ENCODE measurements around the gene ZFYVE9. TPM values are rescaled to one million over a fixed set of nuclear protein-coding genes. Genes with fewer than 3 reads are reported as not detected.

Gene ZFYVE9
- total RNA-seq, 4 donors from 2014 or later, result 22.8 to 37.0 (median 28.2) TPM

DNA sequence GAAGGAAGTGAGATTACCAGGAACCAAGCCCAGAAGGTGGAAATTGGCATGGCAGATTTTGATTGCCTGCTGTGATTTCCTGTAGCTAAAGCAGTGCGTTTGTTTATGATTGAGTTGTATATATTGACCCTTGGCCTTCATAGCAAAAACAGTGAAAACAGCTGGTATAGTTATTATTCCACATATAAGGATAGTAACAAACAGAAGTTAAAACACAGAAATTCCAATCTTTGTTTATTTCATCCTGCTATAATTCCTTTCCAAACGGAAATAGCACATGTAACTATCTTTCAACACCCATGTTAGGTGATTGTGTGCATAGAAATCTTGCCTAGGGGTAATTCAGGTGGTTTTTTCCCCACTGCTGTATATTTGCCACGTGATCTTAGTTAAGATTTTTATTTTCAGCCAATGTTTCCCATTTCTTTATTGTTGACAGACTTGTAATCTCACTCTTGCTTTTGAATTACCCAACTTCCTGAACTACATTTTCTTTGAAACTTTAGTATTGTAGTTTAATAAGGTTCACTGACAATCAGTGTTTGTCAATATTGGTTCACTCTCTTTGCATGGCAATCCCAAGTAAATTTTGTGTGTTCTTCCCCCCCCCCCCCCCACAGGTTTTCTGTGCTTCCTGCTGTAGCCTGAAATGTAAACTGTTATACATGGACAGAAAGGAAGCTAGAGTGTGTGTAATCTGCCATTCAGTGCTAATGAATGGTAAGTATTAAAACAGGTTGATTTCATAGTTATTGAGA is 121.4 kb downstream of the ZFYVE9 start:
- Histone ChIP-seq H3K27ac (peak overlapping the region; percentile 0 to 43 (median 40)), H3K4me1 (peaks cover 0 to 12% (median 0%) of the 10 kb centered on the region in 4 donors), H3K4me3 (no peak overlapping the region), H3K9me3 (no peaks in the 10 kb centered on the region), H3K27me3 (no peaks in the 10 kb centered on the region), H3K36me3 (peaks cover 0 to 5% (median 2%) of the 10 kb centered on the region in 4 donors)
- TF ChIP-seq POLR2AphosphoS5 (IDR thresholded peaks at IDR 0.05), result no peak
- no peak for TF ChIP-seq EP300 (IDR thresholded peaks at IDR 0.05; ENCODE audit: low read depth)
- TF ChIP-seq POLR2A (IDR thresholded peaks at IDR 0.05), result no peak
- TF ChIP-seq, protein P1, sequence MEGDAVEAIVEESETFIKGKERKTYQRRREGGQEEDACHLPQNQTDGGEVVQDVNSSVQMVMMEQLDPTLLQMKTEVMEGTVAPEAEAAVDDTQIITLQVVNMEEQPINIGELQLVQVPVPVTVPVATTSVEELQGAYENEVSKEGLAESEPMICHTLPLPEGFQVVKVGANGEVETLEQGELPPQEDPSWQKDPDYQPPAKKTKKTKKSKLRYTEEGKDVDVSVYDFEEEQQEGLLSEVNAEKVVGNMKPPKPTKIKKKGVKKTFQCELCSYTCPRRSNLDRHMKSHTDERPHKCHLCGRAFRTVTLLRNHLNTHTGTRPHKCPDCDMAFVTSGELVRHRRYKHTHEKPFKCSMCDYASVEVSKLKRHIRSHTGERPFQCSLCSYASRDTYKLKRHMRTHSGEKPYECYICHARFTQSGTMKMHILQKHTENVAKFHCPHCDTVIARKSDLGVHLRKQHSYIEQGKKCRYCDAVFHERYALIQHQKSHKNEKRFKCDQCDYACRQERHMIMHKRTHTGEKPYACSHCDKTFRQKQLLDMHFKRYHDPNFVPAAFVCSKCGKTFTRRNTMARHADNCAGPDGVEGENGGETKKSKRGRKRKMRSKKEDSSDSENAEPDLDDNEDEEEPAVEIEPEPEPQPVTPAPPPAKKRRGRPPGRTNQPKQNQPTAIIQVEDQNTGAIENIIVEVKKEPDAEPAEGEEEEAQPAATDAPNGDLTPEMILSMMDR (IDR thresholded peaks at IDR 0.05), result no peak
- intact Hi-C loops (cut with DNase I; ENCODE audit: low total_unique reads), result no loop called here
- DNase-seq, result peak; percentile 13
- in situ Hi-C loops (cut with MboI; ENCODE audit: low pct_ligation_motif_present in 1 of 4, low pct_unique_long_range_greater_than_20kb in 1 of 4, low sequenced_read_pairs in 3 of 4), result no loop called here
- 26 to 32% methylated on average over 3 of the region's 3 CpGs for WGBS, 2 donors (ENCODE audit: low coverage in 1 of 2)

DNA sequence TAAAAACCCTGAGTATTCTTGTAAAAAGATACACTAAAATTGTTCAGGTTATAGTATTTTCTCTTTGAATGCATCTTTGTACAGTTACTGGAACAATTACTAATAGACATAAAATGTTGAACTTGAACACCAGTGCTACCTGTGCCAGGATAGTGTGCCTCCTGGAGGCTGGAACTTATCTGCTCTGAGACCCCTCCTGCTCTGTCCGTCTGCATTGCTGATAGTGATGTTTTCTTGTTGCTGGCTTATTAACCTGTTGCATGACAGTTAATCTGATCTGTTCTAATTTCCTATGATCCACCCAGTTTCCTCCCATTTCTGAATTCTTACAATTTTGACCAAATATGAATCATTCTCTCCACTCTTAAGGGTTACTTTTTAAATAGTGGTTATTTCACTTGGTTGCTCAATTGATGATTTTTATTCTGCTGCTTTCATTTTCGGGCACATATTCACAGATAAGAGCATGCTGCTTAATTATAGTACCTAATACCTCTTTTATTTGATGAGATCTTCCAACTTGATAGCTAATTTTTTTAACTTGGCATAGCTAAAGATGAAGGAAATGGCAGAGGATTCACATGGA is 122.7 kb downstream of the ZFYVE9 start:
- H3K36me3 ChIP-seq, result peaks cover 0 to 10% (median 3%) of the 10 kb centered on the region in 4 donors
- TF ChIP-seq, protein P1 (IDR thresholded peaks at IDR 0.05), result no peak
- peaks cover 0 to 12% (median 0%) of the 10 kb centered on the region in 4 donors for H3K4me1 ChIP-seq
- DNase-seq, result no peak
- no peak overlapping the region for H3K4me3 ChIP-seq
- H3K27me3 ChIP-seq, result no peaks in the 10 kb centered on the region
- no peaks in the 10 kb centered on the region for H3K9me3 ChIP-seq
- in situ Hi-C loops (cut with MboI; ENCODE audit: low pct_ligation_motif_present in 1 of 4, low pct_unique_long_range_greater_than_20kb in 1 of 4, low sequenced_read_pairs in 3 of 4), result no loop called here
- intact Hi-C loops (cut with DNase I; ENCODE audit: low total_unique reads), result no loop called here
- 75 to 81% methylated on average over 2 of the region's 2 CpGs for WGBS, 2 donors (ENCODE audit: low coverage in 1 of 2)
- H3K27ac ChIP-seq, result no peak overlapping the region

DNA sequence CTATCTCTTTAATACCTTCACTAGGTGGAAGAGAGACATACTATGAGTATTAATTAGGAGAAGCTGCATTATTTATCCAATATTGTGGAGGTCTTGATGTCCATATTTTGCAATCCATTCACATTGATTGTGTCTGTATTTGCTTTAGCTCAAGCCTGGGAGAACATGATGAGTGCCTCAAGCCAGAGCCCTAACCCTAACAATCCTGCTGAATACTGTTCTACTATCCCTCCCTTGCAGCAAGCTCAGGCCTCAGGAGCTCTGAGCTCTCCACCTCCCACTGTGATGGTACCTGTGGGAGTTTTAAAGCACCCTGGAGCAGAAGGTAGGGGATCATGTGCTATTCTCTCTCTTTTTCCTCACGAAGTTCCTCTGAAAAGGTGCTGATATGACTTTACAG is 124.6 kb downstream of the ZFYVE9 start:
- in situ Hi-C loops (cut with MboI; ENCODE audit: low pct_ligation_motif_present in 1 of 4, low pct_unique_long_range_greater_than_20kb in 1 of 4, low sequenced_read_pairs in 3 of 4), result no loop called here
- H3K27me3 ChIP-seq, result no peaks in the 10 kb centered on the region
- peaks cover 0 to 12% (median 0%) of the 10 kb centered on the region in 4 donors for H3K4me1 ChIP-seq
- H3K36me3 ChIP-seq, result peaks cover 0 to 10% (median 3%) of the 10 kb centered on the region in 4 donors
- TF ChIP-seq, protein P1 (IDR thresholded peaks at IDR 0.05), result no peak
- TF ChIP-seq EP300 (IDR thresholded peaks at IDR 0.05; ENCODE audit: low read depth), result no peak
- TF ChIP-seq POLR2AphosphoS5 (IDR thresholded peaks at IDR 0.05), result no peak
- TF ChIP-seq POLR2A (IDR thresholded peaks at IDR 0.05), result no peak
- no peak for DNase-seq
- no peaks in the 10 kb centered on the region for H3K9me3 ChIP-seq
- H3K27ac ChIP-seq, result no peak overlapping the region
- intact Hi-C loops (cut with DNase I; ENCODE audit: low total_unique reads), result no loop called here
- WGBS, 2 donors (ENCODE audit: low coverage in 1 of 2), result 83 to 95% methylated on average over 1 of the region's 1 CpG
- no peak overlapping the region for H3K4me3 ChIP-seq

DNA sequence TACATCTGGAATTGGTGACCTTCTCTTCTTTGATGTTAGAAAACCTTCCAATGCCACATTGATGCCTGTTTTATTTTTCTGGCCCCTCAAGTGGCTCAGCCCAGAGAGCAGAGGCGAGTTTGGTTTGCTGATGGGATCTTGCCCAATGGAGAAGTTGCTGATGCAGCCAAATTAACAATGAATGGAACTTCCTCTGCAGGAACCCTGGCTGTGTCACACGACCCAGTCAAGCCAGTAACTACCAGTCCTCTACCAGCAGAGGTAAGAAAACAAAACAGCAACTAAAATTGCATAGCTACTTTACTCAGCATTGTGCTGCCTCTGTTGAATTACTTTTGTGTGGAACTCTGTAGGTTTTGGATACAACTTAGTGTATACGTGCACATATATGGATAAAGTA is 126.5 kb downstream of the ZFYVE9 start:
- no peak overlapping the region for H3K27ac ChIP-seq
- no peak overlapping the region for H3K4me3 ChIP-seq
- H3K9me3 ChIP-seq, result no peaks in the 10 kb centered on the region
- intact Hi-C loops (cut with DNase I; ENCODE audit: low total_unique reads), result no loop called here
- 49 to 64% methylated on average over 2 to 3 of the region's 3 CpGs for WGBS, 2 donors (ENCODE audit: low coverage in 1 of 2)
- no peaks in the 10 kb centered on the region for H3K27me3 ChIP-seq
- no peak for DNase-seq
- in situ Hi-C loops (cut with MboI; ENCODE audit: low pct_ligation_motif_present in 1 of 4, low pct_unique_long_range_greater_than_20kb in 1 of 4, low sequenced_read_pairs in 3 of 4), result no loop called here
- H3K36me3 ChIP-seq, result peaks cover 0 to 10% (median 3%) of the 10 kb centered on the region in 4 donors
- H3K4me1 ChIP-seq, result peaks cover 0 to 4% (median 0%) of the 10 kb centered on the region in 4 donors
- no peak for TF ChIP-seq POLR2A (IDR thresholded peaks at IDR 0.05)
- TF ChIP-seq POLR2AphosphoS5 (IDR thresholded peaks at IDR 0.05), result no peak
- TF ChIP-seq EP300 (IDR thresholded peaks at IDR 0.05; ENCODE audit: low read depth), result no peak
- TF ChIP-seq, protein P1 (IDR thresholded peaks at IDR 0.05), result no peak

All from transverse colon (tissue), 4 donors.